Mesendoderm (in vitro differentiated cells): ENCODE results near the gene ANKMY1.
A peak's percentile ranks its signal among the peaks of the same experiment; 100 is the strongest.

Experiments
- DNase-seq: peaks from one replicate; pipeline ENCODE4 v3.0.0; 2013
- H2AK5ac ChIP-seq: 2 replicates; pipeline ENCODE4 v1.6.1; 2013; ENCODE audit warnings: low read length, inconsistent platforms
- H2BK120ac ChIP-seq: 2 replicates; pipeline ENCODE4 v1.6.1; 2013; ENCODE audit warnings: low read depth, mild to moderate bottlenecking, low read length, moderate library complexity, mixed read lengths
- H2BK15ac ChIP-seq: replicated peaks from 2 replicates; pipeline ENCODE4 v1.6.1; 2013; ENCODE audit warnings: low read depth, mild to moderate bottlenecking, moderate library complexity
- H2BK5ac ChIP-seq: 2 replicates; pipeline ENCODE4 v1.6.1; 2013; ENCODE audit warnings: low read length, inconsistent platforms
- H3K18ac ChIP-seq: 2 replicates; pipeline ENCODE4 v1.6.1; 2013; ENCODE audit warnings: mild to moderate bottlenecking, low read length, mixed read lengths
- H3K23ac ChIP-seq: one replicate; pipeline ENCODE4 v1.6.1; 2013; ENCODE audit warnings: low read length
- H3K27ac ChIP-seq: 2 replicates; pipeline ENCODE4 v1.5.1; 2013; ENCODE audit warnings: low read depth, mild to moderate bottlenecking, inconsistent platforms, low read length, moderate library complexity
- H3K27me3 ChIP-seq: 2 replicates; pipeline ENCODE4 v1.6.1; 2013; ENCODE audit warnings: low read length, control low read depth, mild to moderate bottlenecking, inconsistent platforms; ENCODE audit not compliant: insufficient read depth, poor library complexity
- H3K36me3 ChIP-seq: 2 replicates; pipeline ENCODE4 v1.6.1; 2013; ENCODE audit warnings: low read length, inconsistent platforms; ENCODE audit not compliant: control insufficient read depth, insufficient read depth
- H3K4ac ChIP-seq: one replicate; pipeline ENCODE4 v1.6.1; 2013; ENCODE audit warnings: low read depth, mild to moderate bottlenecking, low read length, moderate library complexity
- H3K4me1 ChIP-seq: 2 replicates; pipeline ENCODE4 v1.6.1; 2013; ENCODE audit warnings: low read depth, low read length, inconsistent platforms; ENCODE audit not compliant: control insufficient read depth
- H3K4me2 ChIP-seq: 2 replicates; pipeline ENCODE4 v1.6.1; 2013; ENCODE audit warnings: low read length
- H3K4me3 ChIP-seq: 2 replicates; pipeline ENCODE4 v1.5.1; 2013; ENCODE audit warnings: mild to moderate bottlenecking, low read length
- H3K56ac ChIP-seq: one replicate; pipeline ENCODE4 v1.6.1; 2013; ENCODE audit warnings: low read length
- H3K79me1 ChIP-seq: 2 replicates; pipeline ENCODE4 v1.6.1; 2013; ENCODE audit warnings: low read length, inconsistent platforms
- H3K79me2 ChIP-seq: 2 replicates; pipeline ENCODE4 v1.6.1; 2013; ENCODE audit warnings: mild to moderate bottlenecking, low read length; ENCODE audit not compliant: control insufficient read depth, insufficient read depth
- H3K9ac ChIP-seq: 2 replicates; pipeline ENCODE4 v1.6.1; 2013; ENCODE audit warnings: low read length, inconsistent platforms
- H4K5ac ChIP-seq: one replicate; pipeline ENCODE4 v1.6.1; 2013; ENCODE audit warnings: low read length
- H4K8ac ChIP-seq: one replicate; pipeline ENCODE4 v1.6.1; 2013; ENCODE audit warnings: low read depth, mild to moderate bottlenecking, control low read depth, low read length, moderate library complexity
- WGBS: extraction: QIAGEN DNeasy Blood & Tissue Kit; methylation state at CpG from one replicate; pipeline ENCODE4 v1.1.7; 2013; ENCODE audit warnings: low lambda C conversion rate, missing lambda C conversion rate; ENCODE audit not compliant: insufficient coverage; ENCODE audit errors: extremely low coverage; 5-methylcytosine and 5-hydroxymethylcytosine counted together

The ANKMY1 gene

DNA sequence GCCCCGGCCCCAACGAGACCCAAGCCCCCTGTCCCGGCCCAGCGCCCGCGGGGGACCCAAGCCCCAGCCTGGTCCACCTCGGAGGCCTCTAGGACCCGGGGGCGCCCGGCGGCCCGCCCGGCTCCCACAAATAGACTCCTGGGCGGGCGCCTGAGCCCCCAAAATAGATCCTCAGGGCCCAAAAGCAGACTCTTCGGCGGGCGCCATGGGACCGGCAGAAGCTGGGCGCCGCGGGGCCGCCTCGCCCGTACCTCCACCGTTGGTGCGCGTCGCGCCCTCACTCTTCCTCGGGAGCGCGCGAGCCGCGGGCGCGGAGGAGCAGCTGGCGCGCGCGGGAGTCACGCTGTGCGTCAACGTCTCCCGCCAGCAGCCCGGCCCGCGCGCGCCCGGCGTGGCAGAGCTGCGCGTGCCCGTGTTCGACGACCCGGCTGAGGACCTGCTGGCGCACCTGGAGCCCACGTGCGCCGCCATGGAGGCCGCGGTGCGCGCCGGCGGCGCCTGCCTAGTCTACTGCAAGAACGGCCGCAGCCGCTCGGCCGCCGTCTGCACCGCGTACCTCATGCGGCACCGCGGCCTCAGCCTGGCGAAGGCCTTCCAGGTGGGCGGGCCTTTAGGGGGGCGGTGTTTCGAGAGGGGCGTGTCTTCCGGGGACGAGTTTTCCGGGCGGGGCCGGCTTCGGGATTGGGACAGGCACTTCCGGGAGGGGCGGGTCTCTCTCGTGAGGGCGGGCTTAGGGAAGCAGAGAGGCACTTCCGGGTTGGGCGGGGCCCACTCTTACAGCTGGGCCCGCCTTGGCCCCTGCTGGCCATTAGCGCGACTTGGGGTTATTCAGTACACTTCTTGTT lies 2.9 kb upstream of the ANKMY1 start:
- peak; percentile 99 for DNase-seq
- H2BK15ac ChIP-seq = no peak overlapping the region
- no peak overlapping the region for H4K5ac ChIP-seq
- peak overlapping the region; percentile 45 for H3K23ac ChIP-seq
- H3K18ac ChIP-seq = peak overlapping the region; percentile 97
- H3K4me3 ChIP-seq = peak overlapping the region; percentile 59
- H3K79me2 ChIP-seq = no peaks in the 10 kb centered on the region
- peak overlapping the region; percentile 93 for H3K27ac ChIP-seq
- peaks cover 3% of the 10 kb centered on the region for H3K79me1 ChIP-seq
- H3K36me3 ChIP-seq = no peaks in the 10 kb centered on the region
- H3K4ac ChIP-seq = peak overlapping the region; percentile 76
- peak overlapping the region; percentile 99 for H3K56ac ChIP-seq
- H3K4me2 ChIP-seq = peak overlapping the region; percentile 86
- no peak overlapping the region for H2BK5ac ChIP-seq
- peak overlapping the region; percentile 87 for H4K8ac ChIP-seq
- peak overlapping the region; percentile 37 for H2BK120ac ChIP-seq
- no CpG with 5 or more reads among the region's 101 CpGs for WGBS
- H3K27me3 ChIP-seq = no peaks in the 10 kb centered on the region
- peaks cover 5% of the 10 kb centered on the region for H3K4me1 ChIP-seq
- H3K9ac ChIP-seq = peak overlapping the region; percentile 92
- H2AK5ac ChIP-seq = no peak overlapping the region

DNA sequence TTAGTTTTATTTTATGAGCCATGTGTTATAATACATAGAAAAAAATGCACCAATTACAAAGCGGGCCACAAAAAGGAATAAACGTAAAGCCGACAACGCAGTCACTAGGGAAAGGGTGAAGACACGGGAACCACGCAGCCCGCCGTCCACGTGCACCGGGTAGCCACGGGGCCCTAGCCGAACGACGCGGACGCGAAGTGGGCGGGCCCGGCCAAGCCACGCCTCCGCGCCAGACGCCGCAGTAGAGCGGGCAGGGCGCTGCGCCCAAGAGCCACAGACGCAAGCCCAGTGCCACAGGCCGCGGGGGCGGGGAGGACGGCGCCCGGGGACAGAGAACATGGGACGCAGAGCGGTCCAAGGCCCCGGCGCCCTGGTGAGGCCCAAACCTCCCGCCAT lies 2.3 kb upstream of the ANKMY1 start, which contains the start of gene DUSP28:
Gene DUSP28 (plus strand): TSS at position 274 of the 396 bp plus-strand sequence. CDS start 328 bp downstream, outside the sequence.
- Histone ChIP-seq H3K18ac (peak within 1 kb of the TSS; percentile 97), H3K4me1 (peaks cover 5% of the 10 kb centered on the region), H3K56ac (peak within 1 kb of the TSS; percentile 99), H3K27me3 (no peaks in the 10 kb centered on the region), H2BK15ac (no peak within 1 kb of the TSS), H3K4ac (peak within 1 kb of the TSS; percentile 76), H2BK5ac (no peak within 1 kb of the TSS), H3K23ac (peak within 1 kb of the TSS; percentile 45), H3K27ac (peak within 1 kb of the TSS; percentile 93), H3K79me1 (peaks cover 3% of the 10 kb centered on the region), H3K4me3 (peak within 1 kb of the TSS; percentile 59), H4K8ac (peak within 1 kb of the TSS; percentile 87), H3K9ac (peak within 1 kb of the TSS; percentile 92), H4K5ac (no peak within 1 kb of the TSS), H3K36me3 (no peaks in the 10 kb centered on the region), H3K4me2 (peak within 1 kb of the TSS; percentile 86), H3K79me2 (no peaks in the 10 kb centered on the region), H2BK120ac (peak within 1 kb of the TSS; percentile 37), H2AK5ac (no peak within 1 kb of the TSS)
- WGBS = no CpG with 5 or more reads among the region's 39 CpGs
- DNase-seq = peak; percentile 85

DNA sequence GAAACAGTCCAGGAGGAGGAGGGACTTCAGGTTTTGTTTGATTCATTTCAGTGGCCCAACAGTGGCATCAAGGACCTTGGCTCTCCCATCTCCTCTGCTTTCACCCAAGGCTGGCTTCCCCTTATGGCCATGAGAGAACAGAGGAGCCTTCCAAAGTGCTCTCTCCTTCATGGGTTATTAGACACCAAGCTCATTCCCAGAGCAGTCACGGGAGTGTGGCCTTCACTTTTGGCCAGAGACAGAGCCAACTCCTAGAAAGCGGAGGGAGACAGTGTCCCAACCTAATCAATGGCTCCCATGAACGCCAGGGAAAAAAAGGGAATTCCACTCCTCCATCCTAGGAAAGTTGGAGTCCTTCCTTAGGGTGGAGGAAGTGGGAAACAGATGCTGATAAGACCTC lies 1.5 kb upstream of the ANKMY1 start:
- no peaks in the 10 kb centered on the region for H3K79me2 ChIP-seq
- no peak overlapping the region for H2BK5ac ChIP-seq
- no peak for DNase-seq
- no peaks in the 10 kb centered on the region for H3K36me3 ChIP-seq
- no peak overlapping the region for H2BK120ac ChIP-seq
- peaks cover 3% of the 10 kb centered on the region for H3K79me1 ChIP-seq
- H3K9ac ChIP-seq = peak overlapping the region; percentile 27
- no peak overlapping the region for H4K5ac ChIP-seq
- H3K23ac ChIP-seq = no peak overlapping the region
- H2BK15ac ChIP-seq = no peak overlapping the region
- no CpG with 5 or more reads among the region's 3 CpGs for WGBS
- no peak overlapping the region for H3K56ac ChIP-seq
- no peaks in the 10 kb centered on the region for H3K27me3 ChIP-seq
- no peak overlapping the region for H3K27ac ChIP-seq
- H3K4me2 ChIP-seq = no peak overlapping the region
- no peak overlapping the region for H4K8ac ChIP-seq
- H3K4me3 ChIP-seq = no peak overlapping the region
- H3K4me1 ChIP-seq = peaks cover 5% of the 10 kb centered on the region
- no peak overlapping the region for H3K18ac ChIP-seq
- H2AK5ac ChIP-seq = no peak overlapping the region
- H3K4ac ChIP-seq = no peak overlapping the region

DNA sequence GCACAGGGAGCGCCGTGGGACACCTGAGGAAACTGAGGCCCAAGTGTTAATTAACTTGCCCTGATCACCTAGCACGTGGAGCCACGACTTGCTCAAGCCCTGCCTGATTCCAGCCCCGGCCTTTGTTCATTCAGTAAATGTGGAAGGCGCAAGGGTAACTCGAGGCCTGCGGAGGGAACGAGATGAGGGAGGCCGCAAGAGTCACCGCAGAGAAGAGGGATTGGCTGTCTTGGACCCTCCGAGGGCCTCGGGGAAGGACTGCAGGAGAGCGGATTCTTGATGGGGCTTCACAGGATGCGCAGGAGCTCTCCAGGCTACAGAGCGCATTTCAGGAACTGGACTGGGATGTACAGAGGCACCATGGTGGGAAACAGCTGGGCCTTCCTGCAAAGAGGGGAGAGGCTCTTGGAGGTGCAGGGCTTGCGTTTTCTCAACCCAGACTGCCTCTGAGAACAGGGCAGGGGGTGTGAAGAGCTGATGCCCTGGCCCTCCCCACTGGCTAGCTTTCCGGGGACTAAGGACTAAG lies 511 bp upstream of the ANKMY1 start:
- Histone ChIP-seq H3K4me3 (no peak overlapping the region), H3K4ac (no peak overlapping the region), H3K9ac (peak overlapping the region; percentile 20), H3K4me1 (peaks cover 5% of the 10 kb centered on the region), H3K36me3 (no peaks in the 10 kb centered on the region), H3K56ac (peak overlapping the region; percentile 18), H3K27ac (no peak overlapping the region), H2BK120ac (no peak overlapping the region), H3K27me3 (no peaks in the 10 kb centered on the region), H3K23ac (no peak overlapping the region), H2AK5ac (no peak overlapping the region), H2BK5ac (no peak overlapping the region), H4K8ac (no peak overlapping the region), H3K79me1 (peaks cover 3% of the 10 kb centered on the region), H3K18ac (no peak overlapping the region), H4K5ac (no peak overlapping the region), H2BK15ac (no peak overlapping the region), H3K4me2 (peak overlapping the region; percentile 26), H3K79me2 (no peaks in the 10 kb centered on the region)
- no peak for DNase-seq
- no CpG with 5 or more reads among the region's 18 CpGs for WGBS

DNA sequence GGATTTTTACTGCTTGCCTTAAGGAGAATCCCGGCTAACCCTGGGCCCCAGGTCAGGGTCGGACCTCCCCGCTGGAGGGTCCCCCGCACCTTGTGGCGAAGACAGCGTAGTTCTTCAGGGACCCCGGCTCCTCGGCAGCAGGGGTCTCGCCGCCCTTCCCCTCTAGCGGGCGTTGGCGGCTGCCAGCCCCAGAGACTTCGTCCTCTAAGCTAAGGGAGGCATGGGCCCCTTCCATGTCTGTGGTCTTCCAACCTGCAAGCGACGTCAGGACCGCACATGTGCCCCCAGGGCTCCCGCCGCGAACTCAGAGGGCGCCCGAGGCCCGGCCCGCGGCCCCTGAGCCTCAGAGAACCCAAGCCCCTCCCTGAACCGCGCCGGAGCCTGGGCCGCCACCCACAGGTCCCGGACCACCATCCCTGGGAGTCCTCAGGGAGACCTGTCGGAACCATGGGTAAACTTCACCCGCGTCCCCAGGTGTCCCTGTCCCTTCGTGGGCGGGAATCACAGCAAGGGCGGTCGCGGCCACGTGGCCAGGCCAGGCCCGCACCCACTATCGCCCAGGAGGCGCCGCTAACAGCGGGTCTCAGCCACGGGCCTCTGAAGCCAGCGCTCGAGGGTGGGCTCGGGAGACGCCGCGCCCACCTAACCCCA lies 562 bp downstream of the ANKMY1 start:
- no peak overlapping the region for H3K4ac ChIP-seq
- H3K56ac ChIP-seq = peak overlapping the region; percentile 22
- peaks cover 5% of the 10 kb centered on the region for H3K4me1 ChIP-seq
- H2AK5ac ChIP-seq = no peak overlapping the region
- H3K27me3 ChIP-seq = no peaks in the 10 kb centered on the region
- H3K23ac ChIP-seq = no peak overlapping the region
- no peak overlapping the region for H3K4me2 ChIP-seq
- no peak overlapping the region for H4K5ac ChIP-seq
- H2BK15ac ChIP-seq = no peak overlapping the region
- no peaks in the 10 kb centered on the region for H3K79me2 ChIP-seq
- H2BK120ac ChIP-seq = no peak overlapping the region
- no peak overlapping the region for H3K9ac ChIP-seq
- no peak overlapping the region for H3K4me3 ChIP-seq
- no peaks in the 10 kb centered on the region for H3K36me3 ChIP-seq
- no peak overlapping the region for H3K18ac ChIP-seq
- DNase-seq = no peak
- H4K8ac ChIP-seq = no peak overlapping the region
- no CpG with 5 or more reads among the region's 51 CpGs for WGBS
- H3K27ac ChIP-seq = no peak overlapping the region
- peaks cover 3% of the 10 kb centered on the region for H3K79me1 ChIP-seq
- H2BK5ac ChIP-seq = no peak overlapping the region
